HCT116 (cell line): ENCODE results near the gene POLR3G. TPM values are rescaled to one million over a fixed set of nuclear protein-coding genes. Genes with fewer than 3 reads are reported as not detected.

Source experiments
- ATAC-seq: fragments of 200-7000 bp; cut with Tn5 transposase; 2 replicates; pipeline ENCODE4 v1.9.1; 2020; ENCODE audit warnings: mild to moderate bottlenecking, moderate library complexity
- BruUV-seq: library from RNA; stranded (reverse); fragments of 400-500 nt; replicated peaks from 2 replicates; lab custom pipeline; 2021; lab: Mats Ljungman, UMichigan
- CTCF ChIA-PET: fragments of 300-600 bp; sonication (Branson Sonifier 250); formaldehyde crosslinking; loops from one replicate; lab custom pipeline; 2021; ENCODE audit warnings: antibody characterized with exemption; lab: Charles Lee
- POLR2A ChIA-PET: fragments of 300-600, 350-600 bp; sonication (Branson Sonifier 250); formaldehyde crosslinking; loops from one replicate; lab custom pipeline; 2021; ENCODE audit warnings: antibody characterized with exemption; lab: Charles Lee
- RAD21 ChIA-PET, 2 experiments: fragments of 300-600 bp; sonication (Branson Sonifier 250); formaldehyde crosslinking; loops; one replicate each; lab custom pipeline; 2023; ENCODE audit warnings: low total read pairs in 2 of 2; ENCODE audit not compliant: uncharacterized antibody in 2 of 2, unreplicated experiment in 2 of 2, low non-redundant PET in 1 of 2; lab: Charles Lee
- DNase-seq: peaks from one replicate; pipeline ENCODE4 v3.0.0-alpha.2; 2010; ENCODE audit warnings: low read depth, low spot score
- H2AFZ ChIP-seq: fragments of 200-600 bp; shearing (Covaris generic), sonication (generic); 2 replicates; pipeline ENCODE4 v1.6.1; 2017; ENCODE audit warnings: low read depth, mixed run types, mixed read lengths, antibody characterized with exemption, low read length; ENCODE audit not compliant: poor library complexity, severe bottlenecking
- H3K27ac ChIP-seq: 2 replicates; pipeline ENCODE4 v1.5.1; 2012; ENCODE audit warnings: low read depth, low read length
- H3K27me3 ChIP-seq: fragments of 200-600 bp; sonication (generic); 2 replicates; pipeline ENCODE4 v1.6.1; 2016; ENCODE audit warnings: mixed run types, low read length, mixed read lengths; ENCODE audit not compliant: insufficient read depth
- H3K36me3 ChIP-seq, 2 experiments: fragments of 200-500 bp in 1 of 2; fragments of 200-600 bp in 1 of 2; sonication (Bioruptor generic) in 1 of 2; sonication (generic) in 1 of 2; 2 replicates each; pipeline versions ENCODE4 v1.5.1 to v1.6.1; 2014 to 2016; ENCODE audit warnings: low read length in 2 of 2, inconsistent platforms in 1 of 2, mixed read lengths in 1 of 2, mixed run types in 1 of 2; ENCODE audit not compliant: insufficient read depth in 2 of 2, control insufficient read depth in 1 of 2
- H3K4me1 ChIP-seq, 2 experiments: fragments of 200-600 bp in 1 of 2; sonication (generic) in 1 of 2; 2 replicates each; pipeline versions ENCODE4 v1.5.1 to v1.6.1; 2012 to 2017; ENCODE audit warnings: low read length in 2 of 2, inconsistent platforms in 1 of 2, mild to moderate bottlenecking in 1 of 2, mixed read lengths in 1 of 2, mixed run types in 1 of 2, moderate library complexity in 1 of 2; ENCODE audit not compliant: insufficient read depth in 2 of 2, control insufficient read depth in 1 of 2
- H3K4me2 ChIP-seq: fragments of 200-600 bp; sonication (generic); 2 replicates; pipeline ENCODE4 v1.6.1; 2017; ENCODE audit warnings: mixed run types, low read length, mixed read lengths
- H3K4me3 ChIP-seq, 2 experiments: fragments of 200-600 bp in 1 of 2; sonication (generic) in 1 of 2; replicated peaks in 1 of 2; 2 replicates each; pipeline ENCODE4 v1.5.1; 2011 to 2016; ENCODE audit warnings: low read length in 2 of 2, control low read depth in 1 of 2, low read depth in 1 of 2, mild to moderate bottlenecking in 1 of 2, mixed read lengths in 1 of 2, mixed run types in 1 of 2
- H3K79me2 ChIP-seq: fragments of 200-600 bp; sonication (generic); 2 replicates; pipeline ENCODE4 v1.6.1; 2017; ENCODE audit warnings: mild to moderate bottlenecking, mixed run types, low read length, moderate library complexity, mixed read lengths; ENCODE audit not compliant: insufficient read depth
- H3K9ac ChIP-seq: fragments of 200-600 bp; sonication (generic); 2 replicates; pipeline ENCODE4 v1.6.1; 2016; ENCODE audit warnings: low read length, mixed read lengths
- H3K9me2 ChIP-seq: fragments of 200-600 bp; sonication (generic), shearing (Covaris generic); 2 replicates; pipeline ENCODE4 v1.6.1; 2017; ENCODE audit warnings: mixed run types, mild to moderate bottlenecking, moderate library complexity; ENCODE audit not compliant: insufficient read depth
- H3K9me3 ChIP-seq, 2 experiments: fragments of 200-500 bp in 1 of 2; fragments of 200-600 bp in 1 of 2; sonication (Bioruptor generic) in 1 of 2; sonication (generic) in 1 of 2; 2 replicates each; pipeline ENCODE4 v1.6.1; 2014 to 2017; ENCODE audit warnings: low read length in 2 of 2, mixed read lengths in 2 of 2, inconsistent platforms in 1 of 2, low read depth in 1 of 2, mild to moderate bottlenecking in 1 of 2, mixed run types in 1 of 2, moderate library complexity in 1 of 2; ENCODE audit not compliant: control insufficient read depth in 1 of 2, insufficient read depth in 1 of 2
- H4K20me1 ChIP-seq: fragments of 200-600 bp; sonication (generic), shearing (Covaris generic); 2 replicates; pipeline ENCODE4 v1.6.1; 2017; ENCODE audit warnings: mixed run types, mild to moderate bottlenecking, moderate library complexity; ENCODE audit not compliant: insufficient read depth
- ATF3 ChIP-seq: IDR thresholded peaks from 2 replicates; pipeline ENCODE4 v1.6.1; 2012
- CTCF ChIP-seq, 3 experiments: fragments of 200-600 bp in 1 of 3; sonication (generic) in 1 of 3; IDR thresholded peaks in 2 of 3; conservative IDR thresholded peaks in 1 of 3; 2 replicates each; pipeline ENCODE4 v1.5.1; 2012 to 2017; ENCODE audit warnings: low read depth in 2 of 3, low read length in 2 of 3, antibody characterized with exemption in 1 of 3, borderline replicate concordance in 1 of 3, control low read depth in 1 of 3, mild to moderate bottlenecking in 1 of 3, mixed read lengths in 1 of 3, mixed run types in 1 of 3, moderate library complexity in 1 of 3; ENCODE audit not compliant: insufficient read depth in 1 of 3
- EGR1 ChIP-seq: IDR thresholded peaks from 2 replicates; pipeline ENCODE4 v1.6.1; 2012; ENCODE audit warnings: low read depth
- ELF1 ChIP-seq: IDR thresholded peaks from 2 replicates; pipeline ENCODE4 v1.6.1; 2012; ENCODE audit warnings: low read depth, borderline replicate concordance
- EZH2 ChIP-seq: fragments of 200-600 bp; sonication (generic); IDR thresholded peaks from 2 replicates; pipeline ENCODE4 v1.6.1; 2017; ENCODE audit warnings: antibody characterized with exemption, mixed run types
- EZH2phosphoT487 ChIP-seq: fragments of 200-600 bp; IDR thresholded peaks from 2 replicates; pipeline ENCODE4 v1.6.1; 2018; ENCODE audit warnings: antibody characterized with exemption, borderline replicate concordance
- FOSL1 ChIP-seq: IDR thresholded peaks from 2 replicates; pipeline ENCODE4 v1.6.1; 2012; ENCODE audit warnings: low read depth
- JUND ChIP-seq: IDR thresholded peaks from 2 replicates; pipeline ENCODE4 v1.6.1; 2012
- POLR2A ChIP-seq: IDR thresholded peaks from 2 replicates; pipeline ENCODE4 v1.7.0; 2011; ENCODE audit warnings: borderline replicate concordance; ENCODE audit not compliant: insufficient read depth, insufficient read length; ENCODE audit errors: extremely low read depth
- RAD21 ChIP-seq: IDR thresholded peaks from 2 replicates; pipeline ENCODE4 v1.6.1; 2012; ENCODE audit warnings: low read depth, mild to moderate bottlenecking
- SP1 ChIP-seq: IDR thresholded peaks from 2 replicates; pipeline ENCODE4 v1.6.1; 2012; ENCODE audit warnings: low read depth
- YY1 ChIP-seq: IDR thresholded peaks from 2 replicates; pipeline ENCODE4 v1.6.1; 2011; ENCODE audit warnings: low read length, low read depth, moderate library complexity, mild to moderate bottlenecking; ENCODE audit not compliant: insufficient replicate concordance; ENCODE audit errors: extremely low read depth
- ZNF274 ChIP-seq: fragments of 200-500 bp; sonication (Bioruptor generic); IDR thresholded peaks from 2 replicates; pipeline ENCODE4 v1.6.1; 2014; ENCODE audit warnings: mild to moderate bottlenecking, low read depth, low read length, inconsistent platforms
- intact Hi-C: fragments of 100-400 bp; cut with micrococcal nuclease; formaldehyde crosslinking; loops from 2 replicates; pipeline ENCODE4 v1.10.0; 2022
- total RNA-seq: library from RNA; stranded (reverse); gene quantifications from one replicate; pipeline ENCODE4 v1.2.1, GENCODE V29; 2021; ENCODE audit not compliant: unreplicated experiment
- TF ChIP-seq, protein P1 (sequence below): IDR thresholded peaks from 2 replicates; pipeline ENCODE4 v1.6.1; 2012
- TF ChIP-seq, protein P2 (sequence below): IDR thresholded peaks from 2 replicates; pipeline ENCODE4 v1.6.1; 2011; ENCODE audit warnings: mild to moderate bottlenecking, low read length, moderate library complexity; ENCODE audit not compliant: insufficient replicate concordance; ENCODE audit errors: extremely low read depth

POLR3G gene
- total RNA-seq, 1 experiment from 2014 or later = 44.8 TPM

DNA sequence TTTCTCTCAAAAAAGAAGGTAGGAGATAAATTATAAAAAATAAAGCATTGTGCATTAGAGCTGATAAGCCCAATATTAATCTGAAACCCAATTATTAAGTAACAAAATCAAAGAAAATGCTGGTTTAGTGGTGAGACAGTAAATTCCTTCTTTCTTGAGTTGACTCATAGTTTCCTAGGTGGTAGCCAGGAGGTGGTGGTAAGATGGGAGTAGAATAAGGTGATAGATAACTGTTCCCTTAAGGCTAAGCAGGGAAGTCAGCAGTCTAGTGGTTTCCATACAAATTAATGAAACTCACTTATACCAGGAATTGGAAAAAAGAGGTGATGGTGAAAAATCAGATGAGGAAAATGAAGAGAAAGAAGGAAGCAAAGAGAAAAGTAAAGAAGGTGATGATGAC is 31.6 kb downstream of the POLR3G start:
- Histone ChIP-seq H3K4me3 (no peak overlapping the region), H3K4me2 (no peak overlapping the region), H4K20me1 (no peaks in the 10 kb centered on the region), H3K4me1 (no peaks in the 10 kb centered on the region), H3K9me2 (no peaks in the 10 kb centered on the region), H3K27me3 (no peaks in the 10 kb centered on the region), H3K9me3 (no peaks in the 10 kb centered on the region), H3K9ac (no peak overlapping the region), H2AFZ (no peak overlapping the region), H3K79me2 (no peaks in the 10 kb centered on the region), H3K36me3 (0 out of 4 replicates have a peak, but pooled peaks cover 0 to 5% of the 10 kb centered on the region in 2 experiments), H3K27ac (no peak overlapping the region)
- ChIA-PET RAD21 (no interaction called here), CTCF (no interaction called here), POLR2A (no interaction called here)
- TF ChIP-seq YY1 (no peak), ELF1 (no peak), SP1 (no peak), EZH2 (no peak), JUND (no peak), POLR2A (no peak), EZH2phosphoT487 (no peak), ATF3 (no peak), RAD21 (no peak), CTCF (IDR thresholded peaks at IDR 0.05 in 2 of 3, conservative IDR thresholded peaks at IDR 0.05 in 1 of 3; ENCODE audit: borderline replicate concordance in 1 of 3, insufficient read depth in 1 of 3, low read depth in 2 of 3, low read length in 2 of 3) (no peak), EGR1 (no peak), ZNF274 (no peak), FOSL1 (no peak)
- TF ChIP-seq, protein P1, sequence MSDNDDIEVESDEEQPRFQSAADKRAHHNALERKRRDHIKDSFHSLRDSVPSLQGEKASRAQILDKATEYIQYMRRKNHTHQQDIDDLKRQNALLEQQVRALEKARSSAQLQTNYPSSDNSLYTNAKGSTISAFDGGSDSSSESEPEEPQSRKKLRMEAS = no peak
- TF ChIP-seq, protein P2, sequence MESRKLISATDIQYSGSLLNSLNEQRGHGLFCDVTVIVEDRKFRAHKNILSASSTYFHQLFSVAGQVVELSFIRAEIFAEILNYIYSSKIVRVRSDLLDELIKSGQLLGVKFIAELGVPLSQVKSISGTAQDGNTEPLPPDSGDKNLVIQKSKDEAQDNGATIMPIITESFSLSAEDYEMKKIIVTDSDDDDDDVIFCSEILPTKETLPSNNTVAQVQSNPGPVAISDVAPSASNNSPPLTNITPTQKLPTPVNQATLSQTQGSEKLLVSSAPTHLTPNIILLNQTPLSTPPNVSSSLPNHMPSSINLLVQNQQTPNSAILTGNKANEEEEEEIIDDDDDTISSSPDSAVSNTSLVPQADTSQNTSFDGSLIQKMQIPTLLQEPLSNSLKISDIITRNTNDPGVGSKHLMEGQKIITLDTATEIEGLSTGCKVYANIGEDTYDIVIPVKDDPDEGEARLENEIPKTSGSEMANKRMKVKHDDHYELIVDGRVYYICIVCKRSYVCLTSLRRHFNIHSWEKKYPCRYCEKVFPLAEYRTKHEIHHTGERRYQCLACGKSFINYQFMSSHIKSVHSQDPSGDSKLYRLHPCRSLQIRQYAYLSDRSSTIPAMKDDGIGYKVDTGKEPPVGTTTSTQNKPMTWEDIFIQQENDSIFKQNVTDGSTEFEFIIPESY = no peak
- no peak for ATAC-seq
- intact Hi-C loops = no loop called here
- DNase-seq = no peak
- BruUV-seq = no TSS peak
